A673 (cell line): ENCODE results near the gene SOWAHD. TPM values are rescaled to one million over a fixed set of nuclear protein-coding genes. Genes with fewer than 3 reads are reported as not detected.

ENCODE experiments used
- BruUV-seq: library from RNA; stranded (reverse); fragments of 400-500 nt; replicated peaks from 2 replicates; lab custom pipeline; 2021; lab: Mats Ljungman, UMichigan
- CTCF ChIA-PET: fragments of 300-600 bp; sonication (Branson Sonifier 250); formaldehyde crosslinking; loops from one replicate; lab custom pipeline; 2022; ENCODE audit warnings: antibody characterized with exemption; lab: Charles Lee
- POLR2A ChIA-PET: fragments of 300-600 bp; sonication (Branson Sonifier 250); formaldehyde crosslinking; loops from one replicate; lab custom pipeline; 2022; ENCODE audit warnings: antibody characterized with exemption; ENCODE audit not compliant: low non-redundant PET; lab: Charles Lee
- DNase-seq: peaks from one replicate; pipeline ENCODE4 v3.0.0-alpha.2; 2015; ENCODE audit warnings: low spot score
- H3K27ac ChIP-seq: fragments of 200-600 bp; sonication (generic); 2 replicates; pipeline ENCODE4 v1.5.1; 2016; ENCODE audit warnings: mixed run types, low read depth, mild to moderate bottlenecking, mixed read lengths, antibody characterized with exemption, low read length; ENCODE audit not compliant: poor library complexity, severe bottlenecking
- H3K27me3 ChIP-seq: fragments of 200-600 bp; sonication (generic); replicated peaks from 2 replicates; pipeline ENCODE4 v1.6.1; 2017; ENCODE audit warnings: mixed run types, low read depth, mild to moderate bottlenecking, mixed read lengths, antibody characterized with exemption, low read length; ENCODE audit not compliant: insufficient read depth, poor library complexity
- H3K36me3 ChIP-seq: fragments of 200-600 bp; sonication (generic); 2 replicates; pipeline ENCODE4 v1.6.1; 2016; ENCODE audit warnings: mixed run types, mild to moderate bottlenecking, mixed read lengths, antibody characterized with exemption, low read length; ENCODE audit not compliant: insufficient read depth, poor library complexity, severe bottlenecking
- H3K4me1 ChIP-seq: fragments of 200-600 bp; sonication (generic); 2 replicates; pipeline ENCODE4 v1.6.1; 2017; ENCODE audit warnings: mixed run types, mild to moderate bottlenecking, mixed read lengths, antibody characterized with exemption, low read length; ENCODE audit not compliant: insufficient read depth, poor library complexity, severe bottlenecking
- H3K4me3 ChIP-seq: fragments of 200-600 bp; sonication (generic); 2 replicates; pipeline ENCODE4 v1.5.1; 2016; ENCODE audit warnings: low read depth, mixed run types, mild to moderate bottlenecking, mixed read lengths, low read length; ENCODE audit not compliant: poor library complexity, severe bottlenecking
- H3K9me3 ChIP-seq: fragments of 200-600 bp; sonication (generic); 2 replicates; pipeline ENCODE4 v1.6.1; 2016; ENCODE audit warnings: mixed run types, low read depth, mild to moderate bottlenecking, mixed read lengths, antibody characterized with exemption, low read length; ENCODE audit not compliant: poor library complexity, severe bottlenecking
- EZH2 ChIP-seq: fragments of 200-600 bp; sonication (generic); IDR thresholded peaks from 2 replicates; pipeline ENCODE4 v1.6.1; 2017; ENCODE audit warnings: borderline replicate concordance, low read depth, mild to moderate bottlenecking, mixed read lengths, antibody characterized with exemption, low read length; ENCODE audit not compliant: poor library complexity, severe bottlenecking
- intact Hi-C: fragments of 100-400 bp; cut with micrococcal nuclease; formaldehyde crosslinking; loops from one replicate; pipeline ENCODE4 v1.10.0; 2022; ENCODE audit not compliant: unreplicated experiment
- total RNA-seq: library from RNA; stranded (reverse); gene quantifications from 2 replicates; pipeline ENCODE4 v1.2.3, GENCODE V29; 2021
- TF ChIP-seq, protein P1 (sequence below): fragments of 300-800, 200-600 bp; sonication (generic); conservative IDR thresholded peaks from 2 replicates; pipeline ENCODE4 v1.5.1; 2017; ENCODE audit warnings: low read depth, mild to moderate bottlenecking, antibody characterized with exemption, low read length, moderate library complexity, mixed read lengths

The SOWAHD gene
- total RNA-seq, 1 experiment from 2014 or later: not detected

DNA sequence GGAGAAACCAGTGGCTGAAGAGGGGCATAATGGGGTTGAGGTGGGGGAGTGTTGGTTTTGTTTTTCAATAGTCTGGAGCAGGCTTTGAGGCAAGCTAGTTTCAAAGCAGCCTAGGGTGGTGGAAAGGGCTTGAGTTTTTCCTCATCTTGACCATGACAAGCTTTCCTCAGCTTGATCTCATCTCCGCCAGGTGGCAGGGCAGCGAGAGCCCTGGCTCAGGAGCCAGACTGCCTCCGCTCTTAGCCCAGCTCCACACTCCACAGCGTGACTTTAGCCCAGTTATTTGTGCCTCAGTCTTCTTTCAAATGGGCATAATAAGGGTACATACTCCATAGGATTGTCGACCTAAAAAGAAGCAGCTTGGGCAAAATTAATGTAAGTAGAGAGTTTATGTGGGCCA is 29.9 kb upstream of the SOWAHD start:
- TF ChIP-seq EZH2: no peak
- intact Hi-C loops: no loop called here
- H3K9me3 ChIP-seq: no peaks in the 10 kb centered on the region
- no peak overlapping the region for H3K4me3 ChIP-seq
- H3K36me3 ChIP-seq: no peaks in the 10 kb centered on the region
- BruUV-seq: no TSS peak
- H3K27ac ChIP-seq: no peak overlapping the region
- no peaks in the 10 kb centered on the region for H3K4me1 ChIP-seq
- ChIA-PET CTCF (interaction anchor here (0.5 to 0.6 kb wide), 3 partner anchors 16 to 481 kb away, joined by 3 to 12 read pairs (median 6); no protein-coding TSS in a partner anchor), POLR2A (no interaction called here)
- no peaks in the 10 kb centered on the region for H3K27me3 ChIP-seq
- DNase-seq: no peak

DNA sequence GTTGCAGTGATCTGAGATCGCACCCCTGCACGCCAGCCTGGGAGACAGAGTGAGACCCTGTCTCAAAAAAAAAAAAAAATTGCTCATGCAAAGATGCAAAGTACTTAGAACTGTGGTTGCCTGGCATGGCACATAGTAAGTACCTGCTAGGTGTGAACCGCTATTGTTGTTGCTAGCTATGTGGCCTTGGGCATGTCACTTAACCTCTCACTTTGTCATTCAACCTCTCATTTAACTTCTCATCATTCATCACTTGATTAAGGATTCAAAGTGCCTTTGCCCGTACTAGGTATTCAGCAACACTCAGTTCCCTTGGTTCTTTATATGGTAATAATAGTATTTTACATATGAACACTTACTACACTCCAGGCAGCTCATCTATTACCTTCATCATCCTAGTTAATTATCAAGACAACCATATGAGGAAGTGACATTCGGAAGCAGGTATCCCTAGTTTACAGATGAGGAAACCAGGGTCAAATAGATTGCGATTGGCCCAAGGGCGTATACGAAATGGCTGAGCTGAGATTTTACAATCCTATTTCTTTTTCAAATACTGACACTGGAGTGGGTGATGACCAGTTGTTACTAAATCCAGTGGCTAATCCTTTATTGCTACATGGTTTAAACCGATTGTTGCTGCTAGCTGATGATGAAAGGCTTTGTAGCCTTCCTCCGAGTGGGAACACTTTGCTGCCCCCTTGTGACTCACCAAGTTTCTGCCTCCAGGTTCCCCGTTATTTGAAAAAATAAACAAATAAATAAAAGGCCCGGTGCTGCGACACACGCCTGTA is 28.8 kb upstream of the SOWAHD start:
- Histone ChIP-seq H3K27ac (no peak overlapping the region), H3K4me1 (no peaks in the 10 kb centered on the region), H3K36me3 (no peaks in the 10 kb centered on the region), H3K4me3 (no peak overlapping the region), H3K9me3 (no peaks in the 10 kb centered on the region), H3K27me3 (no peaks in the 10 kb centered on the region)
- no TSS peak for BruUV-seq
- no peak for TF ChIP-seq EZH2
- TF ChIP-seq, protein P1, sequence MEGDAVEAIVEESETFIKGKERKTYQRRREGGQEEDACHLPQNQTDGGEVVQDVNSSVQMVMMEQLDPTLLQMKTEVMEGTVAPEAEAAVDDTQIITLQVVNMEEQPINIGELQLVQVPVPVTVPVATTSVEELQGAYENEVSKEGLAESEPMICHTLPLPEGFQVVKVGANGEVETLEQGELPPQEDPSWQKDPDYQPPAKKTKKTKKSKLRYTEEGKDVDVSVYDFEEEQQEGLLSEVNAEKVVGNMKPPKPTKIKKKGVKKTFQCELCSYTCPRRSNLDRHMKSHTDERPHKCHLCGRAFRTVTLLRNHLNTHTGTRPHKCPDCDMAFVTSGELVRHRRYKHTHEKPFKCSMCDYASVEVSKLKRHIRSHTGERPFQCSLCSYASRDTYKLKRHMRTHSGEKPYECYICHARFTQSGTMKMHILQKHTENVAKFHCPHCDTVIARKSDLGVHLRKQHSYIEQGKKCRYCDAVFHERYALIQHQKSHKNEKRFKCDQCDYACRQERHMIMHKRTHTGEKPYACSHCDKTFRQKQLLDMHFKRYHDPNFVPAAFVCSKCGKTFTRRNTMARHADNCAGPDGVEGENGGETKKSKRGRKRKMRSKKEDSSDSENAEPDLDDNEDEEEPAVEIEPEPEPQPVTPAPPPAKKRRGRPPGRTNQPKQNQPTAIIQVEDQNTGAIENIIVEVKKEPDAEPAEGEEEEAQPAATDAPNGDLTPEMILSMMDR: peak; percentile 60
- CTCF ChIA-PET: interaction anchor here (0.6 to 1.8 kb wide), 7 partner anchors 34 to 241 kb away, joined by 3 to 14 read pairs (median 4); partner anchors contain the start of gene SEPTIN6
- POLR2A ChIA-PET: no interaction called here
- intact Hi-C loops: loop anchor here (1.0 to 5.0 kb wide), 3 partner anchors 119 to 242 kb away; no protein-coding TSS in a partner anchor
- peak; percentile 75 for DNase-seq

DNA sequence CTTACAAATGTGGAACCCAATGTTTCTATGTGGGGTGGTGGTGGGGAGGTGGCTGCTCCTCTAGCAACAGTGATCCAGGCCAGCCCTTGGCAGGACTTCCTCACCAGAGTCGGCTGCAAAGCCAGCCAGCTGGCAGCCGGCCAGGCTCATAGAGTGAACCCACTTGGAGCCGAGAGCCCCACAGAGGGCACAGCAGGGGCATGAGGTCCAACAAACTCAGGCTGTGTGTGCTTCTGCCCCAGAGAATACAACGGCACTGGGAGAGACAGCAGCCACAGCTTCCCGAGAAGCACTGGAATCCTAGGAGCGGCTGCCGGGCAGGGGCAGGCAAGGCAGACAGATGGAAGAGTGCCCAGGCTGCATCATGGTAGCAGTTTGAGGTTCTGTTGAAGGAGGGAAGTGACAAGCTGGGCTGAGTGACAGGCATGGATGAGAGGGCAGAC is 23.5 kb upstream of the SOWAHD start:
- TF ChIP-seq, protein P1: no peak
- TF ChIP-seq EZH2: no peak
- intact Hi-C loops: loop anchor here (5.0 kb wide), 1 partner anchor 248 kb away; no protein-coding TSS in a partner anchor
- POLR2A ChIA-PET: no interaction called here
- Histone ChIP-seq H3K9me3 (no peaks in the 10 kb centered on the region), H3K4me3 (no peak overlapping the region), H3K36me3 (no peaks in the 10 kb centered on the region), H3K27ac (no peak overlapping the region), H3K27me3 (no peaks in the 10 kb centered on the region), H3K4me1 (peaks cover 3% of the 10 kb centered on the region)
- CTCF ChIA-PET: no interaction called here
- no TSS peak for BruUV-seq
- peak; percentile 54 for DNase-seq
